Osteoblast (primary cell): Measurements from ENCODE around the gene AGAP3. TPM values are rescaled to one million over a fixed set of nuclear protein-coding genes. Genes with fewer than 3 reads are reported as not detected.

ENCODE experiments used
- DNase-seq: peaks from one replicate; pipeline ENCODE4 v3.0.0; 2011; ENCODE audit warnings: low spot score, mixed read lengths; ENCODE audit not compliant: insufficient read length; ENCODE audit errors: missing footprints
- H2AFZ ChIP-seq: 2 replicates; pipeline ENCODE4 v1.6.0; 2011; ENCODE audit warnings: mild to moderate bottlenecking, low read length
- H3K27ac ChIP-seq: 2 replicates; pipeline ENCODE4 v1.5.1; 2011; ENCODE audit warnings: mild to moderate bottlenecking, low read depth, low read length, moderate library complexity
- H3K27me3 ChIP-seq: 2 replicates; pipeline ENCODE4 v1.6.0; 2012; ENCODE audit warnings: mild to moderate bottlenecking, control low read depth, inconsistent platforms, low read length, moderate library complexity; ENCODE audit not compliant: insufficient read depth
- H3K36me3 ChIP-seq: 2 replicates; pipeline ENCODE4 v1.5.1; 2011; ENCODE audit warnings: mild to moderate bottlenecking, low read length, control low read depth, moderate library complexity; ENCODE audit not compliant: insufficient read depth
- H3K4me1 ChIP-seq: 2 replicates; pipeline ENCODE4 v1.5.1; 2011; ENCODE audit warnings: mild to moderate bottlenecking, low read length, control low read depth, moderate library complexity; ENCODE audit not compliant: insufficient read depth
- H3K4me2 ChIP-seq: 2 replicates; pipeline ENCODE4 v1.6.0; 2011; ENCODE audit warnings: mild to moderate bottlenecking, low read length; ENCODE audit not compliant: insufficient read depth
- H3K4me3 ChIP-seq: fragments of 200-600 bp; sonication (generic); 3 replicates; pipeline ENCODE4 v1.5.1; 2012; ENCODE audit warnings: mild to moderate bottlenecking, low read length, inconsistent platforms; ENCODE audit not compliant: insufficient read depth
- H3K79me2 ChIP-seq: 2 replicates; pipeline ENCODE4 v1.6.0; 2012; ENCODE audit warnings: mild to moderate bottlenecking, low read length, control low read depth, inconsistent platforms; ENCODE audit not compliant: insufficient read depth
- H3K9me3 ChIP-seq: 2 replicates; pipeline ENCODE4 v1.5.1; 2011; ENCODE audit warnings: low read depth, low read length, control low read depth
- H4K20me1 ChIP-seq: 2 replicates; pipeline ENCODE4 v1.6.0; 2012; ENCODE audit warnings: mild to moderate bottlenecking, low read length, control low read depth; ENCODE audit not compliant: insufficient read depth
- total RNA-seq: library from RNA; depleted of rRNA; stranded (reverse); fragments of >200 nt; gene quantifications from 2 replicates; pipeline ENCODE4 v1.2.3, GENCODE V29; 2012
- TF ChIP-seq, protein P1 (sequence below): IDR thresholded peaks from 2 replicates; pipeline ENCODE4 v1.5.1; 2011; ENCODE audit warnings: mild to moderate bottlenecking, low read depth, low read length, moderate library complexity; ENCODE audit errors: extremely low read depth

The AGAP3 gene
- total RNA-seq, 1 donor = 39.8 TPM

DNA sequence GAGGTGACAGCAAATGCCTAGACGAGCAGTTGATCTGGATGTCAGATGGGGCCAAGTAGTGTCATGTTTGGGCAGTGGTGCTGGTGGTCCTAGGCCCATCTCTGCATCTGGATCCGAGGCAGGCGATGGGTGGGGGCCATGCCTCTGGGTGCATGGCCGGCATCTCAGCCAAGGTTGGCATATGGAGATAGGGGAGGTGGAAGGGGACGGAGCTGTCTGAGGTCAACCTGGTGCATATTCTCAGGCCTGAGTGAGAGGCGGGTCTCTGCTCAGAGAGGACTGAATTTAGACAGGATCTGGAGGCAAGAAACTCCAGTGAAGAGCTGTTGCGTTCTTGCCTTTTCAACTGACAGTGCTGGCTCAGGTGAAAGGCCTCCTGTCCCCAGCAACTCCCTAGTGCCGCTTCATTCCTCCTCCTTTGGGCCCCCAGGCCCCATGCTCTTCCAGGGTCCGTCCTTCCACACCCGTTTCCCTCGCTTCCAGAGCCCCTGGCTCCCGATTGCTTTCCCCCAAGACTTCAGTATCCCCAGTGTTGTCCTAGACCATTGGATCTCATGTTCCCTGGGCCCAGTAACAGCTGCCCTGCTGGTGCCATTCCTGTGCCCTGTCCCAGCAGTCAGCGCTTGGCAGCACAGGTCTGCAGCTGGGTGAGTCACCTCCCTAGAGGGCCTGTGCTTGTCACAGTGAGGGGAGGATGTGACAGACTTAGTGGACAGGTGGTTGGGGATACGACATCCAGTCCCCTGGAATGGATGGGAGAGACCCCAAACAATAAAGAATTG is 48.7 kb downstream of the AGAP3 start:
- Histone ChIP-seq H3K4me3 (no peak overlapping the region), H4K20me1 (peaks cover 16% of the 10 kb centered on the region), H3K4me2 (no peak overlapping the region), H3K27ac (no peak overlapping the region), H3K27me3 (no peaks in the 10 kb centered on the region), H3K4me1 (no peaks in the 10 kb centered on the region), H2AFZ (no peak overlapping the region), H3K9me3 (no peaks in the 10 kb centered on the region), H3K79me2 (no peaks in the 10 kb centered on the region), H3K36me3 (peaks cover 34% of the 10 kb centered on the region)
- peak; percentile 86 for DNase-seq
- TF ChIP-seq, protein P1, sequence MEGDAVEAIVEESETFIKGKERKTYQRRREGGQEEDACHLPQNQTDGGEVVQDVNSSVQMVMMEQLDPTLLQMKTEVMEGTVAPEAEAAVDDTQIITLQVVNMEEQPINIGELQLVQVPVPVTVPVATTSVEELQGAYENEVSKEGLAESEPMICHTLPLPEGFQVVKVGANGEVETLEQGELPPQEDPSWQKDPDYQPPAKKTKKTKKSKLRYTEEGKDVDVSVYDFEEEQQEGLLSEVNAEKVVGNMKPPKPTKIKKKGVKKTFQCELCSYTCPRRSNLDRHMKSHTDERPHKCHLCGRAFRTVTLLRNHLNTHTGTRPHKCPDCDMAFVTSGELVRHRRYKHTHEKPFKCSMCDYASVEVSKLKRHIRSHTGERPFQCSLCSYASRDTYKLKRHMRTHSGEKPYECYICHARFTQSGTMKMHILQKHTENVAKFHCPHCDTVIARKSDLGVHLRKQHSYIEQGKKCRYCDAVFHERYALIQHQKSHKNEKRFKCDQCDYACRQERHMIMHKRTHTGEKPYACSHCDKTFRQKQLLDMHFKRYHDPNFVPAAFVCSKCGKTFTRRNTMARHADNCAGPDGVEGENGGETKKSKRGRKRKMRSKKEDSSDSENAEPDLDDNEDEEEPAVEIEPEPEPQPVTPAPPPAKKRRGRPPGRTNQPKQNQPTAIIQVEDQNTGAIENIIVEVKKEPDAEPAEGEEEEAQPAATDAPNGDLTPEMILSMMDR = no peak

DNA sequence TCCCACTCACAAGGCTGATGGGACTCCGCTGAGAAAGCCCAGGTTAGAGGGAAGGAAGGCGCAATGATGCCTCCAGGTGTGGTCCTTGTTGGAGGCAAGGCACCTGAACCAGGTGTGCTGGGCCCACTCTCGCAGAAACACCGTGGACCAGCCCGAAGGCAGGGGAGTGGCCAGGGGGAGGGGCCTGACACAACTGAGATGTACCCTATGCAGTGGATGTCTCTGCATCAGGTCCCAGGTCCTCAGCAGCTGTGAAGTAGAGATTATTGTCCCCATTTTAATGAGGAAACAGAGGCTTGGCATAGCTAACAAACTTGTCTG is 49.2 kb downstream of the AGAP3 start:
- Histone ChIP-seq H3K27ac (no peak overlapping the region), H3K4me3 (no peak overlapping the region), H4K20me1 (peaks cover 16% of the 10 kb centered on the region), H3K4me2 (no peak overlapping the region), H2AFZ (no peak overlapping the region), H3K9me3 (no peaks in the 10 kb centered on the region), H3K79me2 (no peaks in the 10 kb centered on the region), H3K36me3 (peaks cover 32% of the 10 kb centered on the region), H3K27me3 (no peaks in the 10 kb centered on the region), H3K4me1 (no peaks in the 10 kb centered on the region)
- DNase-seq = no peak
- TF ChIP-seq, protein P1 = no peak

DNA sequence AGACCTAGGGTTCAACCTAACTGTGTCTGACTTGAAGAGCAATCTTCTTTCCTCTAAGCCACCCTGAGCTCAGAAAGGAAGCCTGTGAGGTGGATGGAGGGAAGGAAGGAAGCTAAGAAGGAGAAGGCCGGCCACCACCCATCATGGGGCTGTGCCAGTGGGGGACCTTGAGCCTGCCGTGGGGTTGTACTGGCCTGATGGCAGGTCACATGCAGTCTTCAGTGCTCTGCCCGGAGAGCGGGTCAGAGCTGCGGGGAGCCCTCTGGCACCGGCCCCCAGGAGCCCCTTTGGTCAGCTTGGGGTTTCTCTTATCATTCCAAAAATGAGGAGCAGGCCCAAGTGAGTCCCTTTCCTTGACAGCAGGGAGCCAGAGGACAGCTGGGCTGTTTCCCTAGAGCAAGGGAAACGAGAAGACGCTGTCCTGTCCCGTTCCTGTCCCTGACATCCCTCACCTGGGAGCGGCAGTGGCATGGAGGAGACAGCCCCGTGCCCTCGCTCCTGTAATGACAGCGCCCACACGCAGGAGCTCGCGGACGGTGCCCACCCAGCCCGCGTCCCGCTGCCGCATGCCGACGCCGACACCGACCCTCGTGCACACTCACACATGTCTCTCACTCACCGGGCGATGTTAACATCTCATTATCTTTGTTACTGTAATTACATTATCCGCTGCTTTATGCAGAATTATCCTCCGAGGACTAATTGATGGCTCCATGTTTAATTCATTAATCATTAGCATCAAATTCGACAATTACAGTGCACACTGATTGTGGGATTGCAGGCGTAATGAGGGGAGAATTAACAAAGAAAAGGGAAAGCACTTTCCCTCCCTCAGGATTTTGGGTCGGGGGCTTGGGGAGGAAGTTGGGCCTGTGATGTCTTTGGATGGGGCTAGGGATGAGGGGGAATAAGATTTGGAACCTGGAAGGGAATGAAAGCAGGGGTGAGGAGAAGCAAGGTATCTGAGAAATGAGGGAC is 49.9 kb downstream of the AGAP3 start:
- peaks cover 16% of the 10 kb centered on the region for H4K20me1 ChIP-seq
- no peak overlapping the region for H3K4me3 ChIP-seq
- TF ChIP-seq, protein P1 = no peak
- no peaks in the 10 kb centered on the region for H3K4me1 ChIP-seq
- peaks cover 32% of the 10 kb centered on the region for H3K36me3 ChIP-seq
- H3K79me2 ChIP-seq = no peaks in the 10 kb centered on the region
- no peaks in the 10 kb centered on the region for H3K9me3 ChIP-seq
- no peak overlapping the region for H3K4me2 ChIP-seq
- H3K27ac ChIP-seq = no peak overlapping the region
- no peaks in the 10 kb centered on the region for H3K27me3 ChIP-seq
- peak; percentile 86 for DNase-seq
- H2AFZ ChIP-seq = no peak overlapping the region
